IMR-90 (cell line): ENCODE measurements around the gene SYNE2. TPM values are rescaled to one million over a fixed set of nuclear protein-coding genes. Genes with fewer than 3 reads are reported as not detected.

Experiments
- ATAC-seq: fragments of 200-7000 bp; cut with Tn5 transposase; 2 replicates; pipeline ENCODE4 v1.9.1; 2020; ENCODE audit warnings: low read depth, mild to moderate bottlenecking, moderate library complexity
- BruUV-seq: library from RNA; stranded (reverse); fragments of 400-500 nt; replicated peaks from 2 replicates; lab custom pipeline; 2021; lab: Mats Ljungman, UMichigan
- CTCF ChIA-PET: fragments of 300-600 bp; formaldehyde crosslinking; extraction: SDS; loops from one replicate; lab custom pipeline; 2021; ENCODE audit warnings: antibody characterized with exemption; lab: Yijun Ruan, JAX
- POLR2A ChIA-PET: fragments of 300-600 bp; sonication (Branson Sonifier 250); formaldehyde crosslinking; loops from one replicate; lab custom pipeline; 2022; ENCODE audit warnings: antibody characterized with exemption; ENCODE audit not compliant: unreplicated experiment; lab: Charles Lee
- DNase-seq: peaks from one replicate; pipeline ENCODE4 v3.0.0; 2013
- H2AFZ ChIP-seq: replicated peaks from 2 replicates; pipeline ENCODE3; 2013; ENCODE audit warnings: low read length, mild to moderate bottlenecking; ENCODE audit not compliant: poor library complexity
- H2AK5ac ChIP-seq: 2 replicates; pipeline ENCODE4 v1.6.1; 2013; ENCODE audit warnings: low read depth, low read length, inconsistent platforms
- H2AK9ac ChIP-seq: replicated peaks from 2 replicates; pipeline ENCODE3; 2013; ENCODE audit warnings: mild to moderate bottlenecking, low read depth, low read length, moderate library complexity; ENCODE audit not compliant: poor library complexity
- H2BK120ac ChIP-seq: 2 replicates; pipeline ENCODE4 v1.6.1; 2013; ENCODE audit warnings: low read depth, low read length, inconsistent platforms
- H2BK15ac ChIP-seq: 3 replicates; pipeline ENCODE4 v1.6.1; 2013; ENCODE audit warnings: low read depth, low read length, inconsistent platforms
- H2BK20ac ChIP-seq: 2 replicates; pipeline ENCODE4 v1.6.1; 2013; ENCODE audit warnings: low read depth, mild to moderate bottlenecking, inconsistent platforms, low read length, moderate library complexity
- H2BK5ac ChIP-seq: 2 replicates; pipeline ENCODE4 v1.6.1; 2013; ENCODE audit warnings: mild to moderate bottlenecking, low read depth, low read length, inconsistent platforms; ENCODE audit not compliant: poor library complexity, severe bottlenecking
- H3K14ac ChIP-seq: replicated peaks from 2 replicates; pipeline ENCODE4 v1.6.1; 2013; ENCODE audit warnings: low read depth, low read length, inconsistent platforms
- H3K18ac ChIP-seq: 2 replicates; pipeline ENCODE4 v1.6.1; 2013; ENCODE audit warnings: low read depth, low read length, control low read depth
- H3K23ac ChIP-seq: 2 replicates; pipeline ENCODE4 v1.6.1; 2013; ENCODE audit warnings: low read depth, low read length, inconsistent platforms
- H3K27ac ChIP-seq: 2 replicates; pipeline ENCODE4 v1.5.1; 2013; ENCODE audit warnings: mild to moderate bottlenecking, control low read depth, low read length; ENCODE audit not compliant: insufficient read depth
- H3K27me3 ChIP-seq: 2 replicates; pipeline ENCODE4 v1.6.1; 2013; ENCODE audit warnings: low read length; ENCODE audit not compliant: control insufficient read depth, insufficient read depth
- H3K36me3 ChIP-seq: 2 replicates; pipeline ENCODE4 v1.6.1; 2013; ENCODE audit warnings: low read length, mixed read lengths; ENCODE audit not compliant: control insufficient read depth, insufficient read depth
- H3K4ac ChIP-seq: 2 replicates; pipeline ENCODE4 v1.6.1; 2013; ENCODE audit warnings: low read depth, low read length, inconsistent platforms
- H3K4me1 ChIP-seq: 2 replicates; pipeline ENCODE4 v1.6.1; 2013; ENCODE audit warnings: low read length, mixed read lengths; ENCODE audit not compliant: control insufficient read depth, insufficient read depth
- H3K4me2 ChIP-seq: 2 replicates; pipeline ENCODE4 v1.6.1; 2013; ENCODE audit warnings: low read depth, mild to moderate bottlenecking, control low read depth, low read length, moderate library complexity
- H3K4me3 ChIP-seq: 2 replicates; pipeline ENCODE4 v1.5.1; 2013; ENCODE audit warnings: low read depth, mild to moderate bottlenecking, control low read depth, low read length, moderate library complexity; ENCODE audit not compliant: insufficient read depth
- H3K56ac ChIP-seq: 2 replicates; pipeline ENCODE4 v1.6.1; 2013; ENCODE audit warnings: low read length, inconsistent platforms; ENCODE audit not compliant: insufficient read depth; ENCODE audit errors: extremely low read depth
- H3K79me1 ChIP-seq, 2 experiments: 2 replicates each; pipeline ENCODE4 v1.6.1; 2013; ENCODE audit warnings: low read length in 2 of 2, inconsistent platforms in 1 of 2, low read depth in 1 of 2
- H3K9ac ChIP-seq: 2 replicates; pipeline ENCODE4 v1.6.1; 2013; ENCODE audit warnings: low read depth, low read length, control low read depth
- H3K9me1 ChIP-seq: 2 replicates; pipeline ENCODE4 v1.6.1; 2013; ENCODE audit warnings: low read length, inconsistent platforms; ENCODE audit not compliant: insufficient read depth
- H3K9me3 ChIP-seq: 2 replicates; pipeline ENCODE4 v1.6.1; 2013; ENCODE audit warnings: low read length; ENCODE audit not compliant: control insufficient read depth, insufficient read depth
- H4K20me1 ChIP-seq: 2 replicates; pipeline ENCODE4 v1.6.1; 2013; ENCODE audit warnings: low read length, inconsistent platforms; ENCODE audit not compliant: insufficient read depth
- H4K5ac ChIP-seq: 2 replicates; pipeline ENCODE4 v1.6.1; 2013; ENCODE audit warnings: mild to moderate bottlenecking, low read depth, low read length, control low read depth
- H4K8ac ChIP-seq, 2 experiments: 2 replicates each; pipeline ENCODE4 v1.6.1; 2013; ENCODE audit warnings: low read depth in 2 of 2, low read length in 2 of 2, control low read depth in 1 of 2, inconsistent platforms in 1 of 2
- H4K91ac ChIP-seq: 2 replicates; pipeline ENCODE4 v1.6.1; 2013; ENCODE audit warnings: low read depth, low read length, inconsistent platforms; ENCODE audit not compliant: insufficient read depth
- MXI1 ChIP-seq: IDR thresholded peaks from 2 replicates; pipeline ENCODE4 v1.6.1; 2012; ENCODE audit warnings: low read depth, mild to moderate bottlenecking, low read length, moderate library complexity, borderline replicate concordance
- RAD21 ChIP-seq: IDR thresholded peaks from 2 replicates; pipeline ENCODE4 v1.6.1; 2012; ENCODE audit warnings: low read length, improper control_type of control experiment
- RCOR1 ChIP-seq: IDR thresholded peaks from 2 replicates; pipeline ENCODE4 v1.6.1; 2012; ENCODE audit warnings: mild to moderate bottlenecking, low read length, improper control_type of control experiment; ENCODE audit not compliant: insufficient replicate concordance
- WGBS, 2 experiments: methylation state at CpG; one replicate each; pipeline versions ENCODE4 v1.1.5 to v1.1.7; 2013; ENCODE audit warnings: missing lambda C conversion rate in 2 of 2; ENCODE audit not compliant: insufficient read length in 1 of 2; ENCODE audit errors: extremely low coverage in 2 of 2; 5-methylcytosine and 5-hydroxymethylcytosine counted together
- dilution Hi-C: fragments of 300-500 bp; cut with HindIII; formaldehyde crosslinking; loops from one replicate; pipeline ENCODE4 v1.14.3; 2018; ENCODE audit warnings: low sequenced_read_pairs; ENCODE audit not compliant: unreplicated experiment
- in situ Hi-C: fragments of 300-500 bp; cut with MboI; formaldehyde crosslinking; loops from 3 replicates; pipeline ENCODE4 v1.14.3; 2019; ENCODE audit warnings: low sequenced_read_pairs, inconsistent platforms, mixed read lengths
- intact Hi-C: fragments of 100-400 bp; cut with micrococcal nuclease; formaldehyde crosslinking; loops from 2 replicates; pipeline ENCODE4 v1.10.0; 2022
- polyA plus RNA-seq, 3 experiments: library from polyadenylated mRNA; depleted of rRNA; stranded (reverse); fragments of >200 nt; gene quantifications; 2 replicates each; pipeline ENCODE4 v1.2.3, GENCODE V29; 2012; ENCODE audit warnings: low replicate concordance in 1 of 3
- total RNA-seq: library from RNA; depleted of rRNA; stranded (reverse); fragments of >200 nt; gene quantifications from 2 replicates; pipeline ENCODE4 v1.2.3, GENCODE V29; 2012

Gene SYNE2
- total and polyA plus RNA-seq, 2 of the 4 experiments (the other 2 are of a cell fraction) = 5.2 to 28.9 TPM

DNA sequence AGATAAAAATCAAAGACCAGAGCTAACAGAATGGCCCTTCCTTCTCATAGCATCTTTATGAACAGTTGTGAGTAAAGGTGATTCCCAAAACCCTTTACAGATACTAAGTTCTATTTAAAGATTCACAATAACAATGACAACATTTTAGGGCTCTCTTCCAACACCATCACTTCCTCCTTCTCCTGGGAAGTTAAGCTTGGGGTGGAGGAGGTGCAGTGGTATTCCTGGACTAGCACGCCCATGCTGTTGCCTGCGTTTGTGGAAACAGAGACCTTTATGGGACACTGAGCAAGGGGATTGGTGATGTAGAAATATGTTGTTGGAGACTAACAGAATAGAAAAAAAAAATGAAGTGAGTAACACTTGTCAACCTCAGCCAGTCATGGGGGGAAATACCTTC lies 22.5 kb downstream of the SYNE2 start:
- H3K18ac ChIP-seq = no peak overlapping the region
- no peak overlapping the region for H3K27ac ChIP-seq
- no peak overlapping the region for H3K4me3 ChIP-seq
- H3K14ac ChIP-seq = no peak overlapping the region
- in situ Hi-C loops = no loop called here
- H3K4me2 ChIP-seq = no peak overlapping the region
- intact Hi-C loops = no loop called here
- H3K9ac ChIP-seq = no peak overlapping the region
- H3K79me1 ChIP-seq = peaks cover 0 to 15% of the 10 kb centered on the region in 2 experiments; a peak in 2 of 4 replicates
- POLR2A ChIA-PET = no interaction called here
- H3K9me1 ChIP-seq = peaks cover 11% of the 10 kb centered on the region
- H2AK9ac ChIP-seq = no peak overlapping the region
- DNase-seq = peak; percentile 91
- no CpG with 5 or more reads among the region's 2 CpGs for WGBS, 2 experiments
- BruUV-seq = no TSS peak
- no peak overlapping the region for H2BK5ac ChIP-seq
- H3K4me1 ChIP-seq = peaks cover 4% of the 10 kb centered on the region; the same call in 1 of the 2 replicates
- no peaks in the 10 kb centered on the region for H3K27me3 ChIP-seq
- no peak overlapping the region for H4K5ac ChIP-seq
- no peak overlapping the region for H2BK120ac ChIP-seq
- H3K4ac ChIP-seq = no peak overlapping the region
- dilution Hi-C loops = no loop called here
- no peak for TF ChIP-seq MXI1
- TF ChIP-seq RCOR1 = no peak
- 0 out of 2 replicates have a peak, but pooled peaks have one; percentile 11 for TF ChIP-seq RAD21
- CTCF ChIA-PET = no interaction called here
- no peak overlapping the region for H4K91ac ChIP-seq
- H4K8ac ChIP-seq = peak overlapping the region in 1 of 2 experiments; percentile 45; a peak in 1 of 4 replicates
- no peaks in the 10 kb centered on the region for H4K20me1 ChIP-seq
- H2BK15ac ChIP-seq = no peak overlapping the region
- ATAC-seq = no peak; the same call in 1 of the 2 replicates
- H2AK5ac ChIP-seq = no peak overlapping the region
- H3K9me3 ChIP-seq = no peaks in the 10 kb centered on the region
- no peak overlapping the region for H2AFZ ChIP-seq
- H3K56ac ChIP-seq = no peak overlapping the region
- no peak overlapping the region for H2BK20ac ChIP-seq
- H3K36me3 ChIP-seq = no peaks in the 10 kb centered on the region
- H3K23ac ChIP-seq = no peak overlapping the region
